ENCODE data around the gene UBE3B.
"Not testable (repeated sequence)": the region's sequence is repeated elsewhere in the genome, so short reads cannot be mapped to it uniquely, and the experiment has no call there.

Gene UBE3B

DNA sequence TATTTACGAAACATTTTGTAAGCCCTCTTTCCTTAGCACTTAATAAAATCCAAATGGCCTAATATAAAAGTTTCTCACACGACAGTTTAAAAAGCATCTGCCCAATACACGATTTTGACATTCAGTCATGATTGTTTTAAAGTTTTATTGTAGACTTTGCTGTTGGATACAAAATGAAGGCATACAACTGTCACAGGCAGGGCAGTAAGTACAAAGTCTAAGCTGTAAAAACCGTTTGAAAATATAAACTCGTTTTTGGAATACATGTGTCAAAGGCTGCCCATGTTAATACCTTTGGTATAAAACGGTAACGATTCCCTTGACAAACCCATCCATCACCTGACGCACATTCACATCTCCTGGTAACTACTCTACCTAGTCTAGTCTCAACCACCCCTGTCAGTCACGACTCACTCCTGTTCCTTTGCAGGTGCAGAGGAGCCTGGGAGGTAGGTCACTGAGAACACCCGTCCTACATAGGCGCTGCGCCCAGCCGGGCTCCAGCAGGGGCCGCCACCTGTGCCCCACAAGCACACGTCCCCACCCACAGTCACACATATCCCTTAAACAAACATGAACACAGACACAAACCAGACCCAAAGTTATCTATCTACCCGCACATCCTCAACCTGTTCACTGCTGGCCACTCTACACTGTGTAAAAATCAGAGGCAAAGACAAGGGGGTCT, 27.4 kb upstream of the UBE3B start:
- no peak for DNase-seq

DNA sequence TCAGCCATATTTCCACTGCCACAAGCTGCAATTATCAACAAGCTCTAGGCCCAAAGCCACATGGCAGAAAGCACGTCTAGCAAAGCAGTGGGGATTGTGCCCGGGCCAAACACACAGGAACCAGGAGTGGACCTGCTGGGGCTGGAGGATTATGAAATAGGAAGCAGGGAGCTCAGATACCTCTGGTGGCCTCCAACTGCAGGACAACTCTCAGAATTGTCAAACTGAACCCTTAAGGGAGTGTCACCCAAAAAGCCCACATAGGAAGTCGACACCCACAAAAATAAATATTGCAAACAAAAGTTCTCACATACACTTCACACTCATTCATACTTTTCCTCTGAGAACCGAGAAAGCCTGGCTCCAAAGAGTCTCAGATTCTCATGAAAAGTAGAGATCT, 26.5 kb upstream of the UBE3B start:
- DNase-seq: no peak

DNA sequence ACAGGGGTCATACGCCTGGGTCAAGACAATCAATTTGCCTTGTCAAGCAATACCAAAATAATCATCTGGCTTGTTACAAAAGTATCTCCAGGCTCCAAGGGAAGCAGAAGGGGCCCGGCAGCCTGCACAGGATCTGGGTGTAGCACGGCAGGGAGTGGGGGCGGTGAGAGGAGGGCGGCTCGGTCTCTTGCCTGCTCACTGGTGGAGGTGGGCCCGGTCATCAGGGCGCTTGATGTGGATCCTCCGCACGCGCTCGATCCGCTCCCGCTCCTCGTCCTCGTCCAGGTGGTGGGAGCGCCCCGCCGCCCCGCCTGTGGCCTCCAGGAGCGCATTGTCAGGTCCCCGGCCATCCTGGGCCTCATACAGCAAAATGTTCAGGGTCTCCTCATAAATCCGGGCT, 26.0 kb upstream of the UBE3B start:
- no peak for DNase-seq

DNA sequence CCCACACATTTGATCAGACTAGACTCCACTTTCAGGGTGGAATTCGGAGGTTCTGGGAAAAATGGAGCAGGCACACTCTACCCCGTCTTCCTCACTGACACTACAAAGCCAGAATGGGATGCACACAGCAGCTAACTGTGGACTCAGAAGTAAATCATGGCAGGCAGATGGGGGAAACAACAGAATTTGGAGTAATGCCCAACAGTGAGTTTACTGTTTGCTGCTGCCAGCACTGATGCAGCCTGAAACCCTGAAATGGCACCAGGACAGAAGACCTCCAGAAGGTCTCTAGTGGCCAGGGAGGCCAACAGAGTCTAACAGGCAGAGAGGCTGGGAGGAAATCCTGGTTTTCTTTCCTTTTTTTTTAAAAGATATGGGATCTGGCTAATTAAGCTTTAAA, 24.9 kb upstream of the UBE3B start:
- no peak for DNase-seq

DNA sequence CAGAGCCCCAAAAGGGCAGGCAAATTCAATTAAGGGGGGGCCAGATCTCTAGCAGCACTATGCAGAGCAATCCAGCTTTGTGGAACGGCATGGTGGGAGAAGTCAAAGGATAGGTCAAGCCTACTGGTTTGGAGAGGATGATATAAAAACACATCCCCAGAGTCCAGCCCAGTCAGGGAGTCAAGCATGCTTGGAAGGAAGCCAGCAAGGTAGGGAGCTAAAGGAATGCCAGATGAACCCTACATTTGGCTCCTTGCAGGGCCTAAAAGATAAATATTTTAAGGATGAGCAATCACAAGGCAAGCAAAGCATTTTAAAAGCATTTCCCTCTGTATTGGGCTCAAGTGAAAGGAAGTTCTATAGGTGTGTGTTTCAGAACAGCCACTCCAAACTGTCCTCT, 21.7 kb upstream of the UBE3B start:
- DNase-seq: no peak

DNA sequence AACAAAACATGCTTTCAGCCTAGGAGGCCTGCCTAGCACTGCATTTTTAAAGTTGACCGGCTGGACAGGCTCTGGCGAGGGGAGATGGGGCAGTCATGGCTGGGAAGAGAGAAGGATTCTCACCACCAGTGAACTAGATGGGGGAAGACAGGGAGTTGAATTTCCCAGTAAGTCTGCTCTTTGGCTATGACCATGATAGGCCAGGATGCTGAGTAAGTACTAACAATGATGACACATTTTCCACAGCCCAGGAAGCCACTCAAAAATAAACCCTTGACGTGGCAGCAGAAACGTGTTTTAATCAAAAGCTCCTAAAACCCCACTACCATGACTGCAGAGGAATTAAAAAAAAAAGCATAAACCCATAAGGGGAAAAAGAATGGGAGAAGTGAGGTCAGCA, 19.3 kb upstream of the UBE3B start:
- DNase-seq: no peak

DNA sequence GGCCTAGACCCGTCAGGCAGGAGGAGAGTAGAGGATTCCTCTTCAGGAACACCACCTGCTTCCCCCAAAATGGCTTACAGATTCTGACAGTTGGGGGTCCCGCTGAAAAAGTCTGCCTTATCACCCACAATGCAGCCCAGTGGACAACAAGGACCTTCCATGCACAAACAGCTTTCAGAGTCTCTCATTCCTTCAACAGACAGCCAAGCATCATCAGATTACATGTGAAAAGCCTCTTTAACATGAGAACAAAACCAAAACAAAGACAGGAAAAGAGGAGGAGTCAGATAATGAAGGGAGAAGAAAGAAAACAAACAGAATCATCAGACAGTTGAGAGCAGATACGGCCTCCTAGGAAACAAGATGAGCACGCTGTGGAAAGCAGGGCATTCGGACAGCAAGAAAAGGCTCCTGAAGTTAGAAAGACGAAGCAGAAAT, 18.6 kb upstream of the UBE3B start:
- no peak for DNase-seq

DNA sequence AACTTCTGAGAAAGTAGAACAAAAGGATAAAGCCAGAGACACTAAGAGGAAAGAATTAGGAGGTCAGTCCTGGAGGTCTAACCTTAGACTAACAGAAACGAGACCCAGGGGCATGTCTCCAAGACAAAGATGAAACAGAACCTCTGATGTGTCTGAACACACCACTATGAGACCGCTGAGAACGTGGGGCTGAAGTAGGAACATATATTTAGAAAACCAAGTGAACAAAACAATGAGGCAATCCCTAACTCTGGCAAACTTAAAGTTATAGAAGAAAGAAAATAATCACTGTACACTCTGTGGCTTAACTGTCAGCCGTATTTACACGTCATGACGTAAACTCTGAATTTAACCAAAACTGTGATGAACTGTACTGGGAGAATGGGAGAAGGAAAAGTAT, 18.2 kb upstream of the UBE3B start:
- DNase-seq: no peak

DNA sequence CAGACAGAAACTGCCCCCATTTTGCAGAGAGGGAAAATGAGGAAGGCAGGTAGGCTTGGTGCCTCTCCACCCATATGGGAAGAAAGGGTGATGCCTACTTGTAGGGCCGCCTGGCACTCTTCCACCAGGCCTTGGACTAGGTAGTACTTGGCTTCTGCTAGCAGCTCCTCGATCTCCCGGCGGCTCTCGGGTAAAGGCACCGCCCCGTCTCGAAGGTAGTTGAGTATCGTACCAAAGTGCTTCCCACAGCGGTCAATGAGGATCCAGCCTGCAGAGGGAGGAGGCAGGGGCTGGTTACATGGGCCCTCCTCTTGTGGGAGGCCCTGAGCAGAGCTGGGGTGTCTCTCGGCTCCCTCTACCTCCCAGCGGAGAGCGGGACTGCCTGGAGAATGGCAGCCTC, 16.9 kb upstream of the UBE3B start:
- DNase-seq: no peak

DNA sequence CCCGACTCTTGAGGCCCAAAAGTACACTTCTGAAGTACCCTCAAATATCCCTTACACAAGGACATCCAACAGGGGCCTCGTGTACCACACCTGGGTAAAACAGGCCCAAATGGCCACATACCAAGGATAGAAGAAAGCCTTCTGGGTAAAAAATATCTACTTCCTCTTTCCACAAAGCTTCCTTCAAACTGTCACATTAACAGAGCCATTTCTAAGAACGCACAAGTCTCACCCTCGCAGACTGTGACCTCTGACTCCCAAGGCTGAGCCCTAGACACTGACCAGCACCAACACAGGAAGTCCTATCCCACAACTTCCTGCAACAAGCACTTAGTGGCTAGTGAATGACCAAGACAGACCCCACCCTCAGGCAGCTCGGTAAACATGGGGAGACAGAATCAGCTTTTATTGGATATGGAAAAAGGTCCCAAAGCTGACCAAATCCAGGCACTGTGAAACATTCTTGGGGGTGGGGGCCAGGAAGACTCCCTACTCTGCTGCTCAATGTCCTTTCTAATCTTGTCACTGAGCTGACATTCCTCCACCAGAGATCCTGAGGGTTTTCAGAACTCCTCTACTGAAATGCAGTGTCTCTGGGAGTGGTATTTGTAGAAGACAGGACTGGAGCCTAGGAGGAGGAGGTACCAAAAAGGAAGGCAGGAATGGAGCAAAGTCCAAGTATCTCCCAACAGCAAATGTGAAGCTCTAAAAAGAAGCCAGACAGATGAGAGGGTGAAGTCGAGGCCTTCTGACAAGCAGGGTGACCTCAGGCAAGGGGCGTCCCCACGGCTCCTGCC, 16.2 kb upstream of the UBE3B start:
- no peak for DNase-seq

DNA sequence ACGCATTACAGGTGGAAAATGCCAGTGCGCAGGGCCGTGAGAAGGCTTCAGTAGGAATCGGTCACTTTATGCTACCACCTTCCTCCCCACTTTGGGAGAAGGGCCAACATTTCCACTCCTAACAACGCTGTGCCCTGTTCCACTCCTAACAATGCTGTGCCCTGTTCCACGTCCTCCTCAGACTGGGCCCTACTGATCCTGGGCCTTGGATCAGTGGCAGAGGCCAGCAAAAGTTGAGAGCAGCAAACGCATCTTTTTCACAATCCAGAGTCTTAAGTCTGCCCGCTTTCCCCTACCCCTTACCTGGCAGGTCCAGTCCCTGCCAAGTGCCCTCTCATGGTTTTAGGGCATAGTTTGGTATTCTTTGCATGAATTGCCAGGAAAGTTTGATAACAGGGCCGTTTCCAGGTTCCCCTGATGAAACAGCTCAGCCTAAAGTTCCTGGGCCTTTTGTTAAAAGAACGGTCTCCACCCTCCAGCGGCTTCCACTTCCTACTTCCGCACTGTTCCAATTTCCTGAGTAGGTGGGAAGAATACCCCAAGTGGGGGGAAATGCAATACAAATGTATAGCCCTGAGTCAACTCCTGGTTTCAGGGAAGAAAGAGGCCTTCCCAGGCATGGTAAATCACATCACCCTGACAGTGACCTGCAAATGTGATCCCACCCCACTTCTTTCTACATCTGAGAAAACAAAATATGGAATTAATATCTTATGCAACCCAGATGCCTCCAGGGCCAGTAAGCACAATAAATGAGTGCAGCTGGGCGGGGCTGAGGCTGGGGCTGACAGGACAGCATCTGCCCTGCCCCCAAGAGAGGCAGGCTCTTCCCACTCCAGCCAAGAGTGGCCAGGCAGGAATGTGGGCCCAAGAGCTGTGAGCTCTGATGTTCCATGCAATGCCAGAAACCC, 15.3 kb upstream of the UBE3B start:
- peak; percentile 51 for DNase-seq

DNA sequence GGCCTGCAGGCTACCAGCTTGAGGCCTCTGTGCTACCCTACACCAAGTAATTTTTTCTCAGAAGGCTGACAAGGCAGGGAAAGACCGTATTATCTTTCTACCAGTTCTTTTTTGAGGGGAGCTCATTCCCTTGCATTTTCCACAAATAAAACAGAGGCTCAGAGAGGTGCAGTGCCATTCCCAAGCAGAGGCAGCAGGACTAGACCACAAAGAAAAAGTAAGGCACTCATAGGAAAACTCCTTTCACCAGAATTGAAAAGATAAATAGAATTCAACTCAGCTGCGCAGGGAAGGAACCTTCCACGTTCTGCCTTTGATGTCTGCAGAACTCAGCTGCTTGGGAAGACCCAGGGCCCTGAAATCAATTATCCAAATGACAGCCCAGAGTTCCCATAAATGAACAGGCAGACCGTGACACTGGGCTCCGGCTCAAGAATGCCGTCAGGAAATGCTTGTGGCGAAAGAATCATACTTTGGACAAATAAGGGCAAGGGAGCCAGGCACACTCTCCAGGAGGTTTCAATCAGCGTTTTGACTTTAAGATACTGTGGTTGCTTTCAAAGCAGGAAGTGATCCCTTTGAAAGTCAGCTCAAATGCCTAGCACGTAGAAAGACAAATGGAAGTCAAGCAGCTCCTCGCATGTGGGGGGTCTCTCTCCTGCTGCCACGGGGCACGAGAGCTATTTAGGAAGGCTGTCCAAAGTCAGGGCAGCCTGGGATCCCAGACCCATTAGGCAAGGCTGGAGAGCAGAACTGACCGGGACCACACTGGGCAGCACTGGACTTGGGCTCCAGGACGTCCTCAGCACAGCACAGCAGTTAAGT, 14.4 kb upstream of the UBE3B start:
- DNase-seq: peak; percentile 24

DNA sequence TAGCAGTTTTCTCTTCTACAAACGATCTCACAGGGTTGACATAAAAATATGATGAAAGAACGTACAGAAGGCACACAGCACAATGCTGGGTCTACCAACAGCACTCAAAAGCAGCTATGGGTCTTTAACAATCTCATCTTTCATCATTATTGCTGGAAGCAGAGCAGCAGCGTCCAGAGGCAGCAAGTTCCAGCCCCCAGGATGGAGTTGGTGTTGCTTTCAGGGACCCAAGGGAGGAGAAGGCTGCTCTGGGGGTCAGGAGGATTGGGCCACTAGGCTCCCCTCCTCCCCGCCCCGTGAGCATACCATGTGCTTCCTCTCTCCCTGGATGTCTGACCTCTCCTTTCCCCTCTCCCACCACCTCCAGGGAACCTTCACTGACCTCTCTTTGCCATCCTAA, 13.7 kb upstream of the UBE3B start:
- DNase-seq: no peak

DNA sequence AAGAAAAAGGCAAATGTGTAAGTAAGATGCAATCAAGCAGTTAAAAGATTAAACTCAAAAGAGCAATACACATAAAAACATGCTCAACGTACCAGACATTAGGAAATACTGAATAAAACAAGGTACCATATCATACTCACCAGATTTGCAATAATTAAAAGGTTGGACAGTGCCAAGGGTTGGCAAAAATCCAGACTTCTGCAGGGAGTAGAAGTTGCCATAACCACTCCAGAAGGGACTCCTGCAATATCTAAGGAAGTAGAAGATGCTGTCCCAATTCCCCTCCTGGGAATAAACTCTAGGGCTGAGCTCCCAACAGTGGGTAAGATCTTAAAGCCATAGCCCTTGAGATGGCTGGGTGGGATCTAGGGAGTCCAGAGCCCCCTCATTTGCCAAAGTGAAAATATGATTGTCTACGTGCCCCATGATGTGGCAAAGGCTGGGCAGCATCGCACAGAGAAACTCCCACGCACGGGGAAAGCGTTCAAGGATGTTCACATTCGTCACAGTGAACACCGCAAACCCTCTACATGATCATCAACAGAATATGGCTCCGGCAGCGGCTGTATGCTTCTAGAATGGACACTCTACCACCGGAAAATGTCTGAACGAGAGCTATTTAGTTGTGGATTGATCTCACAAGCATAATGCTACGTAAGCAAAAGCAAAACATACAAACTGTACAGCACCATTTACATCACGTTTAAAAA, 12.6 kb upstream of the UBE3B start:
- DNase-seq: no peak

DNA sequence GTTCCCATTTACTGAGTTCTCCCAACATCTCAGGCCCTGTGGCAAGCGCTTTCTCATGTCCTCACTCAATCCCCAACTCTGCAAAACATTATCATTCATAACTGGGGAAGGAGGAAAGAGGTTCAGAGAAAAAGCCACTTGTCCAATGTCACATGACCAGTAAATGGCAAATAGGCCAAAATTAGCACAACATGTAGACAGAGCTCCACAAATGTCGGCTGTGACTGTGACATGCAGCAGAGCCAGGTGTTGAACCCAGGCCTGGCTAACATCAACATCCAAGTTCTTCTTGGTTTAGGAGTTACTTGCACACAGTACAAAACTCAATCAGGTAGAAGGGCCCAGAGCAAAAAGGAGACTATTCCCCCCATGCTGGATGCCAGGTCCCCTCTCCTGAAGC, 11.1 kb upstream of the UBE3B start:
- DNase-seq: no peak

DNA sequence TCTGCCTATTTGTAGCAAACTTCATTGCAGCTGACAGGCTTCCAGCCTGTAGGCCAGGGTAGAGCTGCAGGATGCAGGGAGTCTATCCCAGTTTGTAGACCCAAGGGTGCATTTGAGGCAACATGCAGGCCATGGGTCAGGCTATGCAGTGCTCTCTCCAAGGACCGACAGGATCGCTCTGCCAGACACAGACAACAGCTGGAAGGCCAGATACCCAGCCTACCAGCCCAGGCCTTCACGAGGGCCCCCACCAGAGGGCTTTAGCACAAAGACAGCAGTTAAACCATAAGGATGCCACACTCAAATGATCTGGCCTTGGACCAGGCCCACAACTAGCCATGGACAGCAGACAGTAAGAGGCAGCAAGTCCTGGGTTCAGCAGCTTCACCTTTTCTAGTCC, 10.6 kb upstream of the UBE3B start:
- DNase-seq: no peak

DNA sequence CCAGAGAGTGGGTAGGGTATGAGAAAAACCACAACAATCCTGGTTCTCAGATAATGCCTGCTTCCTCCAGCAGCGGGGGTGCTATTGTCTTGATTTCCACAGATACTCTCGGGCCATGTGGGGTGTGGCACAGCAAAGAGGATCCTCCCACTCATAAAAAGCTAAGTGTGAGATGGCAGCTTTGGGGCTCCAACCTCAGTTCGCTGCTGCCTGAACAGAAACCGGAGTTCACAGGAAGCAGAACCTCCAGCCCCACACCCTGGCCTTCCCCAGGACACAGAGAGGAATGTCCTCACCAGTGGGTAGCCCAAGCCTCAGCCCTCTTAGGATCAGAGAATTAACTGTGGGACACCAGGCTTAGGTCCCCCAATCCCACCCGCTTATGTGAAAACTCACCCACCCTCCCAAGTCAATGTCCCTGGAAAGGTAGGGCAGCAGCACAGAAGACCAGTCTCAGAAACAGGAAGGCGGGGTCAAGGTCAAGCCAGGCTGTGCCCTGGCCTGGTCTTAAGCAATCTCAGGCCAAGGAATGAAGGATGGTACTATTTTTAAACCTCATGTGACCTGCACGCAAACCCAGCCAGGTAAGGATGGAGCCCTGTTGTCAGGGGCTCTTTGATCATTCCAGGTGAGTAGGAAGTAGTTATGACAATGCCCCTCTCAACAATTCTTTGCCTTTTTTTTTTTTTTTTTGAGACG, 9.3 kb upstream of the UBE3B start:
- DNase-seq: no peak

DNA sequence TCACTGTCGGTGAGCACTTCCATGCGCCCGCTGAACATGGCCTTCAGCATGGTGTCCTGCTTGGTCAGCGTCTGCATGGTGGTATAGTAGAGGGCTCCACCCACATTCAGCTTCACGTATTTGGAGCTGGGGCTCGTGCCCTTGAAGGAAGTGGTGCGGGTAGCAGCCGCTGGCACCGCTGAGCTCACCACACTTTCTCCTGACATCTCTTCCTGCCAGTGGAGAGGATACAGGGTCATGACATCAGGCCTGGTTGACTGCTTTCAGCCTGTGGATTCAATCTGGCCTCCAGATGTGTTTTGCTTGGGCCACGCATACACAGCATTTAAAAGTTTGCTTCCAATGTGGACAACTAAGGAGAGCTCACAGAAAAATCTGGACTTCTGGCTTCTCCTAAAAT, 7.9 kb upstream of the UBE3B start:
- DNase-seq: no peak

DNA sequence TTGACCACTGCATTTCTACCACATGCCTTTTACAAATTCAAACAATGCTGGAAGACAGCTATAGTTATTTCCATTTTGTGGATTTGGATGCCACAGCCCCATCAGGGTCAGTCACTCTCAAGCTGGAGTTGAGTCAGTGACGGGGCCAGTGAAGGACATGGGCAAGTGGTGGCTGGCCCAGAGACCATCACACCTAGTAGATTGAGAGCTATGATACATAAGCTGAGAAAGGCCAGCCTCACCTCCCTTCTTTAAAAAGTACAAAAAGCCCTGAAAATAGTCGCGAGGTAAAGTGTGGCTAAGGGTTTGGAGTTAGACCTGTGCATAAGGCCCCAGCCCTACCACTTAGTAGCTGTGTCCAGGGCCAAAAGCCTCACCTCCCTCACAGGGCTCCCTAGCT, 4.4 kb upstream of the UBE3B start:
- DNase-seq: no peak

DNA sequence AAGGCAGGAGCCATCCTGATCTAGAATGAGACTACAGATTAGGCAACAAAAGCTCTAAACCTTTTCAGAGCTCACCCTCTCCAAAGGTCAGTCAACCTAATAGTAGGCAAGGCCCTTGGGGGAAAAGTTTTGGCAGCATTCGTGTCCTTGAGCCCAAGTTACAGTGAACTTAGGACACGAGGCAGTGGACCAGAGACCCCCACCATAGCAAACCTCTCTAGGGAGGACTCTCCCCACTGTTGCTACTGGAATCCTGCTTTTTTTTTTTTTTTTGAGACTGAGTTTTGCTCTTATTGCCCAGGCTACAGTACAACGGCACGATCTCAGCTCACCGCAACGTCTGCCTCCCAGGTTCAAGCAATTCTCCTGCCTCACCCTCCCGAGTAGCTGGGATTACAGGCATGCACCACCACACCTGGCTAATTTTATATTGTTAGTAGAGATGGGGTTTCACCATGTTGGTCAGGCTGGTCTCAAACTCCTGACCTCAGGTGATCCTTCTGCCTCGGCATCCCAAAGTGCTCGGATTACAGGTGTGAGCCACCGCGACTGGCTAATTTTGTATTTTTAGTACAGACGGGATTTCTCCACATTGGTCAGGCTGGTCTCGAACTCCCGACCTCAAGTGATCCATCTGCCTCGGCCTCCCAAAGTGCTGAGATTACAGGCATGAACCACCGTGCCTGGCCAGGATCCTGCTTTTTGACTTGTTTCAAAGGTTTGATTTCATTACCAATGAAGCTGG, 3.7 kb upstream of the UBE3B start:
- DNase-seq: not testable (repeated sequence)

DNA sequence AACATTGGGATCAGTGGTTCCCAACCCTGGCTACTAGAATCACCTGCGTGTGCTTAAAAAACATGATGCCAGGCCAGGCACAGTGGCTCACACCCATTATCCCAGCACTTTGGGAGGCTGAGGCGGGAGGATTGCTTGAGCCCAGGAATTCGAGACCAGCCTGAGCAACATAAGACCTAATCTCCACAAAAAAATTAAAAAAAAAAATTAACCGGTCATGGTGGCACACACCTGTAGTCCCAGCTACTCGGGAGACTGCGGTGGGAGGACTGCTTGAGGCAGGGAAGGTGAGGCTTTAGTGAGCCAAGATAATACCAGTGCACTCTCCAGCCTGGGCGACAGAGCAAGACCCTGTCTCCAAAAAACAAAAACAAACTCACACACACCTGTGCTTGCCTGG, 2.3 kb upstream of the UBE3B start:
- DNase-seq: no peak
